Testis (tissue), 2 donors: Measurements from ENCODE around the gene RUNDC1.
"Not testable (repeated sequence)": the region's sequence is repeated elsewhere in the genome, so short reads cannot be mapped to it uniquely, and the experiment has no call there.

Experiments used
- POLR2A ChIP-seq: fragments of 450-650 bp; IDR thresholded peaks from one replicate; pipeline ENCODE4 v1.6.1; 2017; ENCODE audit warnings: antibody characterized with exemption, mild to moderate bottlenecking, moderate library complexity
- TF ChIP-seq, protein P1 (sequence below), 3 experiments: fragments of 450-650 bp in 2 of 3; fragments of 200-600 bp in 1 of 3; sonication (generic) in 1 of 3; IDR thresholded peaks; one replicate each; pipeline ENCODE4 v1.5.1; 2016 to 2019; ENCODE audit warnings: antibody characterized with exemption in 3 of 3, mild to moderate bottlenecking in 2 of 3, moderate library complexity in 1 of 3

DNA sequence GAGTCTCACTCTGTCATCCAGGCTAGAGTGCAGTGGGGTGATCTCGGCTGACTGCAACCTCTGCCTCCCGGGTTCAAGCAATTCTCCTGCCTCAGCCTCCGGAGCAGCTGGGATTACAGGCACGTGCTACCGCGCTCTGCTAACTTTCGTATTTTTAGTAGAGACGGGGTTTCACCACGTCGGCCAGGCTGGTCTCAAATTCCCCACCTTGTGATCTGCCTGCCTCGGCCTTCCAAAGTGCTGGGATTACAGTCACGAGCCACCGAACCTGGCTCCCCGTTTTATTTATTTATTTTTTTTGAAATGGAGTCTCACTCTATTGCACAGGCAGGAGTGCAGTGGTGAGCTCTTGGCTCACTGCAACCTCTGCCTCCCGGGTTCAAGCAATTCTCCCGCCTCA lies 4.7 kb upstream of the RUNDC1 start:
- TF ChIP-seq, protein P1, sequence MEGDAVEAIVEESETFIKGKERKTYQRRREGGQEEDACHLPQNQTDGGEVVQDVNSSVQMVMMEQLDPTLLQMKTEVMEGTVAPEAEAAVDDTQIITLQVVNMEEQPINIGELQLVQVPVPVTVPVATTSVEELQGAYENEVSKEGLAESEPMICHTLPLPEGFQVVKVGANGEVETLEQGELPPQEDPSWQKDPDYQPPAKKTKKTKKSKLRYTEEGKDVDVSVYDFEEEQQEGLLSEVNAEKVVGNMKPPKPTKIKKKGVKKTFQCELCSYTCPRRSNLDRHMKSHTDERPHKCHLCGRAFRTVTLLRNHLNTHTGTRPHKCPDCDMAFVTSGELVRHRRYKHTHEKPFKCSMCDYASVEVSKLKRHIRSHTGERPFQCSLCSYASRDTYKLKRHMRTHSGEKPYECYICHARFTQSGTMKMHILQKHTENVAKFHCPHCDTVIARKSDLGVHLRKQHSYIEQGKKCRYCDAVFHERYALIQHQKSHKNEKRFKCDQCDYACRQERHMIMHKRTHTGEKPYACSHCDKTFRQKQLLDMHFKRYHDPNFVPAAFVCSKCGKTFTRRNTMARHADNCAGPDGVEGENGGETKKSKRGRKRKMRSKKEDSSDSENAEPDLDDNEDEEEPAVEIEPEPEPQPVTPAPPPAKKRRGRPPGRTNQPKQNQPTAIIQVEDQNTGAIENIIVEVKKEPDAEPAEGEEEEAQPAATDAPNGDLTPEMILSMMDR (IDR thresholded peaks at IDR 0.05) = not testable (repeated sequence)
- TF ChIP-seq POLR2A = not testable (repeated sequence)
